ENCODE measurements around the gene HDAC11. TPM values are rescaled to one million over a fixed set of nuclear protein-coding genes. Genes with fewer than 3 reads are reported as not detected.
A peak's percentile ranks its signal among the peaks of the same experiment; 100 is the strongest.

Gene HDAC11
- total and polyA plus RNA-seq, 9 of the 15 experiments (the other 6 are each of a cell fraction or from before 2014, with no cell fraction given) = 0.60 to 6.0 (median 4.5) TPM

DNA sequence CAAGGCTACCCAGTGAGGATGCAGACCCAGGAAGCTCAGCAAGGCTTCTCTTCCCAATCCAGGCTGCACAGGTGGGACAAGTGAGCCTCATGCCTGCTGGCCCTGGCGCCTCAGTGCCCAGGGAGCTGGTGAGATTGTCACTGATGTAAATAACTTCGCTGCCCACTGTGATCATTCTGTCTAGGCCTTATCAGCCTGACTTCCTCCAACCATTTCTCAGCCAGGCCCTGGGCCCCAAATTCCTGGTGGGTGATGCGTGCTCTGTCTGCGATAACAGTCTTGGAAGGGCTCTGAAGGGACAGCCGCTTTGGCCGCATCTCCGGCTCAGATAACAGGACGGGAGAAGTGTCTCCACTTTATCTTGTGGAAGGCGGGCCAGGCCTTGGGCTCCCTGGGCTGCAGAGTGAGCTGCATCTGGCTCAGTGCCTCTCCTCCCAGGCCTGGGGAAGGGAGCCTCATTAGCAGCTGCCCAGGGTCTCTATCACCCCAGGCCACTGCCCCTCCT, 66.6 kb downstream of the HDAC11 start (continued):
- TF ChIP-seq, protein P1, sequence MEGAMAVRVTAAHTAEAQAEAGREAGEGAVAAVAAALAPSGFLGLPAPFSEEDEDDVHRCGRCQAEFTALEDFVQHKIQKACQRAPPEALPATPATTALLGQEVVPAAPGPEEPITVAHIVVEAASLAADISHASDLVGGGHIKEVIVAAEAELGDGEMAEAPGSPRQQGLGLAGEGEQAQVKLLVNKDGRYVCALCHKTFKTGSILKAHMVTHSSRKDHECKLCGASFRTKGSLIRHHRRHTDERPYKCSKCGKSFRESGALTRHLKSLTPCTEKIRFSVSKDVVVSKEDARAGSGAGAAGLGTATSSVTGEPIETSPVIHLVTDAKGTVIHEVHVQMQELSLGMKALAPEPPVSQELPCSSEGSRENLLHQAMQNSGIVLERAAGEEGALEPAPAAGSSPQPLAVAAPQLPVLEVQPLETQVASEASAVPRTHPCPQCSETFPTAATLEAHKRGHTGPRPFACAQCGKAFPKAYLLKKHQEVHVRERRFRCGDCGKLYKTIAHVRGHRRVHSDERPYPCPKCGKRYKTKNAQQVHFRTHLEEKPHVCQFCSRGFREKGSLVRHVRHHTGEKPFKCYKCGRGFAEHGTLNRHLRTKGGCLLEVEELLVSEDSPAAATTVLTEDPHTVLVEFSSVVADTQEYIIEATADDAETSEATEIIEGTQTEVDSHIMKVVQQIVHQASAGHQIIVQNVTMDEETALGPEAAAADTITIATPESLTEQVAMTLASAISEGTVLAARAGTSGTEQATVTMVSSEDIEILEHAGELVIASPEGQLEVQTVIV (CRISPR knock-in tag; IDR thresholded peaks at IDR 0.05; ENCODE audit: borderline replicate concordance) = no peak

DNA sequence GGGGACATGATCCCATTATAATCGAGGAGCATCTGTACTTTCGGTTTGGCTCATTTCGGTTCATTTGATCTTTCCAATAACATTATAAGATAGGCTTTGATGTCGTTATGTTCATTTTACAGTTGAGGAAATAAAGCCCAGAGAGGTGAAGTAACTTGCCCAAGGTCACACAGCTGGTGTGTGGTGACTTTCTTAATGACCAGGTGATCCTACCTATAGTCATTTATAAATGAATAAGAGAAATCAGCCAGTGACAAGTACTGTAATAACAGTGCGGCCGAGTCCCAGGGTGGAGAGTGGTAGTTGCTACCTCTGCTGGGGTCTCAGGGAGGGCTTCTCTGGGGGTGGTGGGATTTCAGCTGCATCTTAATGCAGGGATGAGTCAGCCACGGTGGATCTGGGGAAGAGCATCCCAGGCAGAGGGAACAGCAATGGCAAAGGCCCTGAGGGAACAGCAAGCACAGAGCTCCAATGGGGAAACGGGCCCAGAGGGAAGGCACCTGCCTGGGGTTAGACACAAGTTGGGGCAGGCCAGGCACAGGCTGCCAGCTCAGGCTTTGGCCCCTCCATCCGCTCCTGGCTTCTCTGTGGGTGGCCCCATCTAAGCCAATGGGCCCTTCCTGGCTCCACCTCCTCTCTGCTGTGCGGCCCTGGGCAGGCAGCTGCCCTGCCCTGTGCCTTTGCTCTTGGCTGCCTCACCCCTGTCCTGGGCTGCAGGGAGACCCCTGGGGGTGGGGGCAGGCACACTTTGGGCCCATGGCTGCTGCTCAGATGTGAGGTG, 67.7 kb downstream of the HDAC11 start:
- DNase-seq (ENCODE audit: extremely low read depth in 1 of 4, low spot score in 3 of 4) = no peak
- BruUV-seq (replicated peaks) = no TSS peak
- no peak overlapping the region for H2AFZ ChIP-seq (ENCODE audit: low read depth, low read length)
- peaks cover 3% of the 10 kb centered on the region for H3K9me1 ChIP-seq (ENCODE audit: control insufficient read depth, insufficient read depth, low read length)
- H3K27ac ChIP-seq (ENCODE audit: extremely low read depth, low read depth, low read length) = no peak overlapping the region
- intact Hi-C loops (cut with micrococcal nuclease) (no loop called here), in situ Hi-C loops (cut with MboI) (no loop called here)
- TF ChIP-seq KDM1A (IDR thresholded peaks at IDR 0.05) (peak in 1 of 2 experiments; percentile 42; a peak in 3 of 4 replicates), RBM25 (IDR thresholded peaks at IDR 0.05; ENCODE audit: low read depth, low read length, severe bottlenecking) (peak; percentile 76), BCOR (IDR thresholded peaks at IDR 0.05) (peak; percentile 70), ZFP36 (IDR thresholded peaks at IDR 0.05; ENCODE audit: low read depth, low read length, partially characterized antibody) (peak; percentile 73)
- TF ChIP-seq, protein P2, sequence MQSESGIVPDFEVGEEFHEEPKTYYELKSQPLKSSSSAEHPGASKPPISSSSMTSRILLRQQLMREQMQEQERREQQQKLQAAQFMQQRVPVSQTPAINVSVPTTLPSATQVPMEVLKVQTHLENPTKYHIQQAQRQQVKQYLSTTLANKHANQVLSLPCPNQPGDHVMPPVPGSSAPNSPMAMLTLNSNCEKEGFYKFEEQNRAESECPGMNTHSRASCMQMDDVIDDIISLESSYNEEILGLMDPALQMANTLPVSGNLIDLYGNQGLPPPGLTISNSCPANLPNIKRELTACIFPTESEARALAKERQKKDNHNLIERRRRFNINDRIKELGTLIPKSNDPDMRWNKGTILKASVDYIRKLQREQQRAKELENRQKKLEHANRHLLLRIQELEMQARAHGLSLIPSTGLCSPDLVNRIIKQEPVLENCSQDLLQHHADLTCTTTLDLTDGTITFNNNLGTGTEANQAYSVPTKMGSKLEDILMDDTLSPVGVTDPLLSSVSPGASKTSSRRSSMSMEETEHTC (IDR thresholded peaks at IDR 0.05) = no peak
- TF ChIP-seq, protein P3, sequence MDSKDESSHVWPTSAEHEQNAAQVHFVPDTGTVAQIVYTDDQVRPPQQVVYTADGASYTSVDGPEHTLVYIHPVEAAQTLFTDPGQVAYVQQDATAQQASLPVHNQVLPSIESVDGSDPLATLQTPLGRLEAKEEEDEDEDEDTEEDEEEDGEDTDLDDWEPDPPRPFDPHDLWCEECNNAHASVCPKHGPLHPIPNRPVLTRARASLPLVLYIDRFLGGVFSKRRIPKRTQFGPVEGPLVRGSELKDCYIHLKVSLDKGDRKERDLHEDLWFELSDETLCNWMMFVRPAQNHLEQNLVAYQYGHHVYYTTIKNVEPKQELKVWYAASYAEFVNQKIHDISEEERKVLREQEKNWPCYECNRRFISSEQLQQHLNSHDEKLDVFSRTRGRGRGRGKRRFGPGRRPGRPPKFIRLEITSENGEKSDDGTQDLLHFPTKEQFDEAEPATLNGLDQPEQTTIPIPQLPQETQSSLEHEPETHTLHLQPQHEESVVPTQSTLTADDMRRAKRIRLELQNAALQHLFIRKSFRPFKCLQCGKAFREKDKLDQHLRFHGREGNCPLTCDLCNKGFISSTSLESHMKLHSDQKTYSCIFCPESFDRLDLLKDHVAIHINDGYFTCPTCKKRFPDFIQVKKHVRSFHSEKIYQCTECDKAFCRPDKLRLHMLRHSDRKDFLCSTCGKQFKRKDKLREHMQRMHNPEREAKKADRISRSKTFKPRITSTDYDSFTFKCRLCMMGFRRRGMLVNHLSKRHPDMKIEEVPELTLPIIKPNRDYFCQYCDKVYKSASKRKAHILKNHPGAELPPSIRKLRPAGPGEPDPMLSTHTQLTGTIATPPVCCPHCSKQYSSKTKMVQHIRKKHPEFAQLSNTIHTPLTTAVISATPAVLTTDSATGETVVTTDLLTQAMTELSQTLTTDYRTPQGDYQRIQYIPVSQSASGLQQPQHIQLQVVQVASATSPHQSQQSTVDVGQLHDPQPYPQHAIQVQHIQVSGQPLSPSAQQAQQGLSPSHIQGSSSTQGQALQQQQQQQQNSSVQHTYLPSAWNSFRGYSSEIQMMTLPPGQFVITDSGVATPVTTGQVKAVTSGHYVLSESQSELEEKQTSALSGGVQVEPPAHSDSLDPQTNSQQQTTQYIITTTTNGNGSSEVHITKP (IDR thresholded peaks at IDR 0.05; ENCODE audit: partially characterized antibody) = peak; percentile 74
- TF ChIP-seq, protein P4, sequence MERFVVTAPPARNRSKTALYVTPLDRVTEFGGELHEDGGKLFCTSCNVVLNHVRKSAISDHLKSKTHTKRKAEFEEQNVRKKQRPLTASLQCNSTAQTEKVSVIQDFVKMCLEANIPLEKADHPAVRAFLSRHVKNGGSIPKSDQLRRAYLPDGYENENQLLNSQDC (CRISPR knock-in tag; IDR thresholded peaks at IDR 0.05) = no peak
- ChIA-PET CTCF (ENCODE audit: low intra/inter-chr PET ratio) (interaction anchor here (1.5 kb wide), 1 partner anchor 102 kb away, joined by 4 read pairs; no protein-coding TSS in a partner anchor), POLR2A (interaction anchor here (0.6 to 0.7 kb wide), 2 partner anchors 9 to 74 kb away, joined by 3 read pairs; no protein-coding TSS in a partner anchor)
- no peak for FAIRE-seq
- H3K79me2 ChIP-seq (ENCODE audit: control insufficient read depth, insufficient read depth, low read length) = no peaks in the 10 kb centered on the region
- H3K4me1 ChIP-seq (replicated peaks in 1 of 2; ENCODE audit: control insufficient read depth in 2 of 2, insufficient read depth in 2 of 2, low read length in 2 of 2) = peaks cover 19 to 37% of the 10 kb centered on the region in 2 experiments; a peak in 4 of 5 replicates
- no peak for ATAC-seq
- no peaks in the 10 kb centered on the region for H3K9me3 ChIP-seq (replicated peaks; ENCODE audit: control insufficient read depth, insufficient read depth, low read depth, low read length)
- H4K20me1 ChIP-seq (replicated peaks; ENCODE audit: control insufficient read depth, insufficient read depth, low read length) = peaks cover 29% of the 10 kb centered on the region
- H3K4me2 ChIP-seq (ENCODE audit: insufficient read depth, low read length) = no peak overlapping the region
- 61% methylated on average over 10 of the region's 10 CpGs for WGBS (ENCODE audit: insufficient coverage, low coverage, missing lambda C conversion rate)
- H3K9ac ChIP-seq (ENCODE audit: insufficient read depth in 1 of 2, low read depth in 2 of 2, low read length in 2 of 2) = peak overlapping the region in 1 of 2 experiments; percentile 42; a peak in 2 of 4 replicates
- H3K36me3 ChIP-seq (ENCODE audit: control insufficient read depth, insufficient read depth, low read length) = no peaks in the 10 kb centered on the region
- no peak overlapping the region for H3K4me3 ChIP-seq
- H3K27me3 ChIP-seq (ENCODE audit: control insufficient read depth in 2 of 2, insufficient read depth in 2 of 2, low read length in 2 of 2) = peaks cover 2 to 35% of the 10 kb centered on the region in 2 experiments; a peak in 3 of 5 replicates

All from K562 (cell line).